ENCODE results near the gene E2F1. TPM values are rescaled to one million over a fixed set of nuclear protein-coding genes. Genes with fewer than 3 reads are reported as not detected.

Gene E2F1
- total and polyA plus RNA-seq, 2 donors (not counting 3 experiments of a cell fraction or from before 2014, with no cell fraction given): 20.7 to 29.6 TPM

- intact Hi-C loops (cut with micrococcal nuclease) (no loop called here), dilution Hi-C loops (cut with MboI; ENCODE audit: extremely low pct_ligation_motif_present, low sequenced_read_pairs) (no loop called here)
- no peak overlapping the region for H2AFZ ChIP-seq (ENCODE audit: low read depth, low read length)
- H3K4me2 ChIP-seq (ENCODE audit: insufficient read depth, low read length): no peak overlapping the region
- no peaks in the 10 kb centered on the region for H3K79me2 ChIP-seq (ENCODE audit: control insufficient read depth, insufficient read depth, low read length)
- no peaks in the 10 kb centered on the region for H4K20me1 ChIP-seq (replicated peaks; ENCODE audit: control insufficient read depth, extremely low read depth, insufficient read depth, low read length)
- no peaks in the 10 kb centered on the region for H3K9me1 ChIP-seq (replicated peaks; ENCODE audit: control insufficient read depth, extremely low read depth, insufficient read depth, low read length)
- TF ChIP-seq POLR2AphosphoS5 (IDR thresholded peaks at IDR 0.05; ENCODE audit: insufficient read depth, low read depth, low read length) (no peak), MYC (IDR thresholded peaks at IDR 0.05; ENCODE audit: low read depth, low read length) (no peak), JUN (IDR thresholded peaks at IDR 0.05; ENCODE audit: borderline replicate concordance, insufficient read depth, insufficient read length, low read depth) (no peak), POLR2A (IDR thresholded peaks at IDR 0.05; ENCODE audit: low read depth, low read length) (no peak), CTCF (IDR thresholded peaks at IDR 0.05; ENCODE audit: extremely low read depth in 1 of 2, insufficient read depth in 1 of 2, low read depth in 1 of 2, low read length in 2 of 2) (no peak), GATA2 (IDR thresholded peaks at IDR 0.05; ENCODE audit: insufficient read depth, insufficient read length, low read depth, low read length) (no peak), FOS (IDR thresholded peaks at IDR 0.05; ENCODE audit: borderline replicate concordance, insufficient read depth, low read length) (no peak), EZH2 (IDR thresholded peaks at IDR 0.05; ENCODE audit: borderline replicate concordance, low read depth, low read length, severe bottlenecking) (no peak), MAX (IDR thresholded peaks at IDR 0.05; ENCODE audit: insufficient read depth, insufficient read length) (no peak)
- ChIA-PET POLR2A (no interaction called here), CTCF (interaction anchor here (1.2 to 1.3 kb wide), 2 partner anchors 11 to 386 kb away, joined by 3 read pairs; partner anchors contain the start of gene EIF2S2)
- no peak overlapping the region for H3K9ac ChIP-seq (replicated peaks; ENCODE audit: extremely low read depth, insufficient read depth, low read length)
- DNase-seq (ENCODE audit: low read depth, low spot score) (no peak), FAIRE-seq (no peak)
- H3K9me3 ChIP-seq (replicated peaks; ENCODE audit: control insufficient read depth, insufficient read depth, low read length): no peaks in the 10 kb centered on the region
- no peak overlapping the region for H3K4me3 ChIP-seq (replicated peaks in 1 of 3; ENCODE audit: insufficient read depth in 1 of 3, low read depth in 1 of 3, low read length in 3 of 3)
- H3K4me1 ChIP-seq (ENCODE audit: control insufficient read depth, extremely low read depth, insufficient read depth, low read length): no peaks in the 10 kb centered on the region
- H3K27ac ChIP-seq (ENCODE audit: insufficient read depth, low read depth, low read length): no peak overlapping the region
- no peaks in the 10 kb centered on the region for H3K27me3 ChIP-seq (ENCODE audit: control insufficient read depth in 2 of 2, insufficient read depth in 2 of 2, low read length in 2 of 2)
- no TSS peak for BruUV-seq (replicated peaks)
- no peaks in the 10 kb centered on the region for H3K36me3 ChIP-seq (ENCODE audit: control insufficient read depth in 2 of 2, extremely low read depth in 1 of 2, insufficient read depth in 2 of 2, low read length in 2 of 2)
These were observed 39.6 kb upstream of the E2F1 start for GRCh38 chr20:33725607-33726264.
